GM23338 (cell line): ENCODE measurements around the gene PRSS48.

ENCODE experiments used
- CTCF ChIP-seq, 2 experiments: fragments of 200-600 bp in 1 of 2; sonication (generic) in 1 of 2; conservative IDR thresholded peaks; 2 replicates each; pipeline versions ENCODE4 v1.5.1 to v1.6.1; 2016 to 2017; ENCODE audit warnings: antibody characterized with exemption in 2 of 2, low read depth in 2 of 2, mild to moderate bottlenecking in 2 of 2, moderate library complexity in 1 of 2
- EZH2 ChIP-seq: fragments of 200-600 bp; sonication (generic); IDR thresholded peaks from one replicate; pipeline ENCODE4 v1.8.0; 2017; ENCODE audit warnings: antibody characterized with exemption, mild to moderate bottlenecking, low read depth; ENCODE audit not compliant: unreplicated experiment

- TF ChIP-seq CTCF (conservative IDR thresholded peaks at IDR 0.05; ENCODE audit: low read depth in 2 of 2) (no peak), EZH2 (no peak)
These were observed 41.5 kb downstream of the PRSS48 start for GRCh38 chr4:151318307-151319006.
